IPS DF 6.9 (cell line): ENCODE measurements around the gene CKMT2.
"Not testable (repeated sequence)": the region's sequence is repeated elsewhere in the genome, so short reads cannot be mapped to it uniquely, and the experiment has no call there.

Source experiments
- DNase-seq: peaks from one replicate; pipeline ENCODE4 v3.0.0-alpha.2; 2013; ENCODE audit warnings: low read depth, low spot score
- H3K27ac ChIP-seq: one replicate; pipeline ENCODE4 v1.5.1; 2013; ENCODE audit warnings: low read length, control low read depth
- H3K27me3 ChIP-seq: 2 replicates; pipeline ENCODE4 v1.6.1; 2013; ENCODE audit warnings: mild to moderate bottlenecking, low read length; ENCODE audit not compliant: control insufficient read depth, insufficient read depth
- H3K36me3 ChIP-seq: 2 replicates; pipeline ENCODE4 v1.6.1; 2013; ENCODE audit warnings: low read length; ENCODE audit not compliant: control insufficient read depth, insufficient read depth
- H3K4me1 ChIP-seq: 2 replicates; pipeline ENCODE4 v1.6.1; 2013; ENCODE audit warnings: low read length; ENCODE audit not compliant: control insufficient read depth, insufficient read depth
- H3K4me3 ChIP-seq: 2 replicates; pipeline ENCODE4 v1.5.1; 2013; ENCODE audit warnings: mild to moderate bottlenecking, low read length
- H3K9me3 ChIP-seq: 2 replicates; pipeline ENCODE4 v1.6.1; 2013; ENCODE audit warnings: low read length, inconsistent platforms; ENCODE audit not compliant: control insufficient read depth, insufficient read depth
- WGBS: extraction: QIAGEN DNeasy Blood & Tissue Kit; methylation state at CpG from one replicate; pipeline ENCODE4 v1.1.7; 2013; ENCODE audit warnings: mixed read lengths, missing lambda C conversion rate; ENCODE audit not compliant: insufficient read length, insufficient coverage; 5-methylcytosine and 5-hydroxymethylcytosine counted together

CKMT2 gene

GRCh38 chr5:81246697-81247096 lies 13.6 kb downstream of the CKMT2 start:
- DNase-seq = no peak
- peaks cover 2% of the 10 kb centered on the region; the same call in 1 of the 2 replicates for H3K4me1 ChIP-seq
- H3K4me3 ChIP-seq = no peak overlapping the region
- no peaks in the 10 kb centered on the region for H3K27me3 ChIP-seq
- no peaks in the 10 kb centered on the region for H3K9me3 ChIP-seq
- WGBS = no CpG with 5 or more reads among the region's 6 CpGs
- H3K27ac ChIP-seq = no peak overlapping the region
- no peaks in the 10 kb centered on the region for H3K36me3 ChIP-seq

DNA sequence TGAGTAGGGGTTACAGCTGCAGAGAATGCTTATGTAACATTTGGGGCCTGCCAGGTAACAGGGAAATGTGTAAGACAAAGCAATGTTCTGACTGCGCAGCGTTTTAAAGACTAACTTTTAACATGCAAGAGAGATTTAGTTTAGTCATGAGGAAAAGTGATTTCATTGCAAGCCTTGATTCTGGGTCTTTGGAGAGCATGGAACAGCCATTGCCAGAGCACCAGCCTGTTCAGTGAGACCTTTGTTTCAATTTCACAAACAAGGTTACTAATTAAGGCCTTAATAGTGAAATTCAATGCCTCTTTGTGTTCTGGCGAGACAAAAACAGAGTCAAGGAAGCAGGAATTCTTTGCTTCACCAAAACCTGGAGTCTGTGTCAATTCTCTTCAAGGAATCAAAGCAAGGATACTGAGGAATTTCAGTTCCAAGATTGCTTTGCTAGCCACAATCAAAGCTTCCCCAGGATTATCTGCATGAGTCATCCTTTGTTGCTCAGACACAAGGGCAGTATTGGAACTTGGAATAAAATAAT lies 14.4 kb downstream of the CKMT2 start:
- no CpG with 5 or more reads among the region's 3 CpGs for WGBS
- H3K27me3 ChIP-seq = no peaks in the 10 kb centered on the region
- H3K9me3 ChIP-seq = no peaks in the 10 kb centered on the region
- H3K4me3 ChIP-seq = no peak overlapping the region
- no peak overlapping the region for H3K27ac ChIP-seq
- H3K4me1 ChIP-seq = peaks cover 2% of the 10 kb centered on the region; the same call in 1 of the 2 replicates
- no peaks in the 10 kb centered on the region for H3K36me3 ChIP-seq
- DNase-seq = no peak

DNA sequence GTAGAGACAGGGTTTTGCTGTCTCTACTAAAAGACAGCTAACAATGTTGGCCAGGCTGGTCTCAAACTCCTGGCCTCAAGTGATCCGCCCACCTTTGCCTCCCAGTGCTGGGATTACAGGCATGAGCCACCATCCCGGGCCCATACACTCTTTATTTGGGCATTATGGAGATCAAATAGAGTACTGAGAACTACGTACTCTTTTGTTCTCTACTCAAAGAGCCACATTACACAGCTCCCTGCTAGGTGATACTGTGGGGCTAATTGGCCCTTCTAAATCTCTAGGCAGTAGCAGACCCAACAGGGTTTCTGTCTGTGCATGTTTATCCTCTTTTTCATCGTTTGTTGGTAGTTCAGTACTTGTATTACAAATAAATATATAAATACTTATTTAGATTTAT lies 16.1 kb downstream of the CKMT2 start:
- Histone ChIP-seq H3K4me3 (no peak overlapping the region), H3K36me3 (no peaks in the 10 kb centered on the region), H3K4me1 (peaks cover 2% of the 10 kb centered on the region; the same call in 1 of the 2 replicates), H3K9me3 (no peaks in the 10 kb centered on the region), H3K27ac (no peak overlapping the region), H3K27me3 (no peaks in the 10 kb centered on the region)
- no CpG with 5 or more reads among the region's 4 CpGs for WGBS
- no peak for DNase-seq

DNA sequence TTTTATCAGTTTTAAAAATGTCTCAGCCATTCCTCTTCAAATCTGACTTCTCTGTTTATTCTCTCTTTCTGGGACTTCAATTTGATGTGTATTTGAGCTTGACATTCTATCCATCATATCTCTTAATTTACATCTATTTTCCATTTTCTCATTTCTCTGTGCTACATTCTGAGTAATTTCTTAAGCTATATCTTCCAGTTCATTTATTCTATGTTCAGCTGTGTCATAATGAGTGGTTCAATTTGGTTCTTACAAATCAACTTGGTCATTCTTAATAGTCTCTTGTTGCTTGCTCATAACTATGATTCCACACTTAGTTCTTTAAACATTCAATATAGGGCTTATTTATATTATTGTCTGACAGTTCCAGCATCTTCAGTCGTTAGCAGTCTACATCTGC lies 16.9 kb downstream of the CKMT2 start:
- no CpG with 5 or more reads among the region's 1 CpG for WGBS
- no peaks in the 10 kb centered on the region for H3K9me3 ChIP-seq
- no peak for DNase-seq
- no peaks in the 10 kb centered on the region for H3K27me3 ChIP-seq
- H3K27ac ChIP-seq = no peak overlapping the region
- no peak overlapping the region for H3K4me3 ChIP-seq
- no peaks in the 10 kb centered on the region for H3K36me3 ChIP-seq
- H3K4me1 ChIP-seq = peaks cover 2% of the 10 kb centered on the region; the same call in 1 of the 2 replicates

GRCh38 chr5:81251922-81252321 lies 18.8 kb downstream of the CKMT2 start:
- Histone ChIP-seq H3K36me3 (no peaks in the 10 kb centered on the region), H3K4me1 (peaks cover 3% of the 10 kb centered on the region; the same call in 1 of the 2 replicates), H3K27me3 (no peaks in the 10 kb centered on the region), H3K4me3 (no peak overlapping the region), H3K9me3 (no peaks in the 10 kb centered on the region), H3K27ac (no peak overlapping the region)
- no peak for DNase-seq
- no CpG with 5 or more reads among the region's 5 CpGs for WGBS

GRCh38 chr5:81252904-81253303 lies 19.8 kb downstream of the CKMT2 start:
- peaks cover 3% of the 10 kb centered on the region; the same call in 1 of the 2 replicates for H3K4me1 ChIP-seq
- no peaks in the 10 kb centered on the region for H3K27me3 ChIP-seq
- no peak for DNase-seq
- WGBS = no CpG with 5 or more reads among the region's 1 CpG
- H3K27ac ChIP-seq = no peak overlapping the region
- no peaks in the 10 kb centered on the region for H3K36me3 ChIP-seq
- no peak overlapping the region for H3K4me3 ChIP-seq
- H3K9me3 ChIP-seq = no peaks in the 10 kb centered on the region

DNA sequence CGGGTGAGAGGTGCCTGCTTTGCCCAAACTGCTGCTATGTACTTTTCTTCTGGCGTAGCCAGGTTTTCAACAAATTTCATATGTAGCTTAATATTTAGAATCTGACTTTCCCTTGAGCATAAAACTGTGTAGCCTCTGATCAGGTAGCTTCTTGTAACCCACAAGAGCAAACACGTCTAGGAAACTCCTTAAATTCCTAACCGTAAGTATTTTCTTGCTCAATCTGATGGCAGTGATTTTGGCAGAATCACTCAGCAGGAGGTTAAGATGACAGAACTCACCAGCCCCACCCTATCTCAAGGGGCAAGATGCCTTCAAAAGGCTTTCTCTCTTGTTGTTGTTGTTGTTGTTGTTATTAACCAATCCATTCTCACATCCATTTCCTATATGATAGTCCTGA lies 20.8 kb downstream of the CKMT2 start:
- H3K36me3 ChIP-seq = no peaks in the 10 kb centered on the region
- H3K4me1 ChIP-seq = 0 out of 2 replicates have a peak, but pooled peaks cover 1% of the 10 kb centered on the region
- no peak overlapping the region for H3K27ac ChIP-seq
- no peak for DNase-seq
- WGBS = no CpG with 5 or more reads among the region's 4 CpGs
- no peaks in the 10 kb centered on the region for H3K27me3 ChIP-seq
- H3K4me3 ChIP-seq = no peak overlapping the region
- H3K9me3 ChIP-seq = no peaks in the 10 kb centered on the region

DNA sequence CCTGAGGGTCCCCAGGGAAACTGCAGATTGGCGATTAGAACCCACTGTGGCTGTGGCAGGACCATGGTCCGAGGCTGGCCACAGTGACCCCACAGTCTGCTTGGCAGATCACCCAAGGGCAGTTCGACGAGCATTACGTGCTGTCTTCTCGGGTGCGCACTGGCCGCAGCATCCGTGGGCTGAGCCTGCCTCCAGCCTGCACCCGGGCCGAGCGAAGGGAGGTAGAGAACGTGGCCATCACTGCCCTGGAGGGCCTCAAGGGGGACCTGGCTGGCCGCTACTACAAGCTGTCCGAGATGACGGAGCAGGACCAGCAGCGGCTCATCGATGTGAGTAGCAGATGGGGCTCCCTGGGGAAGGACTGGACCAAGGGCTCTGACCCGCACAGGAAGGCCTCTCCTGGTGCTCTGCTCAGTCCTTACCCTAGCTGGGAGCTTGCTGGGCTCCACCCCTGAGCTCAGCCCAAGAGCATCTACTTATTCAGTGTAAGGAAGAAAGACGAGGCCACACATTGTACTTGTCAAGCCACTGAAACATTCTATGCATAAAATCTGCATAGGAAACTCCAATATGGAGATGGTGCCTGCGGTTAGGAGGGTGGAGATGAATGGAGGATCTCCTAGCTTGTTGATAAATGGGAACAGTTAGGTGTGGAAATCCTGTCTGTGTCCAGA lies 21.9 kb downstream of the CKMT2 start:
- WGBS = no CpG with 5 or more reads among the region's 21 CpGs
- no peak overlapping the region for H3K27ac ChIP-seq

DNA sequence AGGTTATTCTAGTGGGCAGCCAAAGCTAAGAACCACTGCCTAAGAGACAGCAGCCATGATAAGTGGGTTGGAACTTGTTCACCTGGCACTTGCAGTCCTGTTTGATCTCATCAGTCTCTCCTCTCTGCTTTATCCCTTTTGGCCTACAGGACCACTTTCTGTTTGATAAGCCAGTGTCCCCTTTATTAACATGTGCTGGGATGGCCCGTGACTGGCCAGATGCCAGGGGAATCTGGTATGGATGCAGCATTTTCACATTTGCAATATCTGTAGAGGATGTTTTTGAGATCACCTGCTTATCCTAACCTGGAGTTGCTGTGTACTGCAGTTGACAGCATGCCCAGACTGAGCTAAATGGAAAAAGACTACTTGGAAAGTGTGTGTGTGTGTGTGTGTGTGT lies 23.6 kb downstream of the CKMT2 start:
- no CpG with 5 or more reads among the region's 1 CpG for WGBS
- Histone ChIP-seq H3K36me3 (no peaks in the 10 kb centered on the region), H3K27ac (no peak overlapping the region), H3K27me3 (no peaks in the 10 kb centered on the region), H3K4me3 (no peak overlapping the region), H3K4me1 (0 out of 2 replicates have a peak, but pooled peaks cover 1% of the 10 kb centered on the region), H3K9me3 (no peaks in the 10 kb centered on the region)
- DNase-seq = no peak

More for the DNA sequence above, 21.9 kb downstream of the CKMT2 start:
- H3K4me3 ChIP-seq = no peak overlapping the region
- H3K36me3 ChIP-seq = no peaks in the 10 kb centered on the region
- 0 out of 2 replicates have a peak, but pooled peaks cover 1% of the 10 kb centered on the region for H3K4me1 ChIP-seq
- H3K9me3 ChIP-seq = no peaks in the 10 kb centered on the region
- H3K27me3 ChIP-seq = no peaks in the 10 kb centered on the region
- no peak for DNase-seq

DNA sequence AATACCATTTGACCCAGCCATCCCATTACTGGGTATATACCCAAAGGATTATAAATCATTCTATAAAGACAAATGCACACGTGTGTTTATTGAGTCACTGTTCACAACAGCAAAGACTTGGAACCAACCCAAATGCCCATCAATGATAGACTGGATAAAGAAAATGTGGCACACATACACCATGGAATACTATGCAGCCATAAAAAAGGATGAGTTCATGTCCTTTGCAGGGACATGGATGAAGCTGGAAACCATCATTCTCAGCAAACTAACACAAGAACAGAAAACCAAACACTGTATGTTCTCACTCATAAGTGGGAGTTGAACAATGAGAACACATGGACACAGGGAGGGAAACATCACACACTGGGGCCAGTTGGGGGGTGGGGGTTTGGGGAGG lies 29.7 kb downstream of the CKMT2 start:
- H3K4me3 ChIP-seq, H3K27me3 ChIP-seq, DNase-seq, H3K4me1 ChIP-seq, H3K36me3 ChIP-seq, H3K27ac ChIP-seq, H3K9me3 ChIP-seq: not testable (repeated sequence)
- no CpG with 5 or more reads among the region's 1 CpG for WGBS

DNA sequence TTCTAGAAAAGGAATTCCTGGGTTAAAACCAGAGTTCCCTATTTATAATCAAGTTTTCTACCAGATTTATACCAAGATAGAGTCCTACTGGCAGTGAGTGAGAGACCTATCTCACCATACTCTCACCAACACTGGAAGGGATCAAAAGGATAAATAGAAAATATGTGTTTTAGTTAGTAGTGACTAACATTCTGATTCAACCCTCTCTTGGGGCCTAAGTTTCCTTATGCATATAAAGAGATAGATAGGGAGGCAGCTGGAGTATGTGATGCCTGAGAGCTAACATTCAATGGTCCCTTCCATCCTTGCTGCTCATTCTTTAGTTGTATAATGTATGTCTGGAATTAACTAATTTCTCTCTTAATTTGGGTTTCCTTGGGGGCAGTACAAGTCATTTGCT lies 32.0 kb downstream of the CKMT2 start:
- Histone ChIP-seq H3K9me3 (no peaks in the 10 kb centered on the region), H3K27ac (no peak overlapping the region), H3K4me3 (no peak overlapping the region), H3K27me3 (no peaks in the 10 kb centered on the region), H3K36me3 (no peaks in the 10 kb centered on the region), H3K4me1 (0 out of 2 replicates have a peak, but pooled peaks cover under 1% of the 10 kb centered on the region)
- no peak for DNase-seq
